NCI-H2196 (cell line): ENCODE measurements around the gene KCNAB1.

Experiments used
- DNase-seq: peaks from one replicate; lab custom pipeline; 2025; ENCODE audit not compliant: unreplicated experiment; lab: John Stamatoyannopoulos, UW

The KCNAB1 gene

DNA sequence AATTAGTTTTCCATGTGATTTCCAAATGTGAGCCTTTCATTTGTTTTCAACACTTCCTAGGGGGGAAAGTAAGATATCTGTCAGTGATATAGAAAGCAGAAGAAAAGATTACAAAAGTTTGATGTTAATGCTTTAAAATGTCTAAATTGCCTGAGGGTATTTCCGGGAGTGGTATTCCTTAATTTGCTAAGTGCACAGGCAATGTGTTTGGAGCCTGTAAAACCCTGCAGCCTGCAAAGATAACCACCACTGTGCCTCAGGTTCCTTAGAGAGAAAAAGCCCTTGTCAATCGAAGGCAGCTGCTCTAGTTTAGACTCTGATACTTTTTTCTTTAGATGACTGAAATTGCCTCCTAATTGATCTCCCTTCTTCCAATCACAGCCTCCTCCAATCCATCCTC is 279.7 kb downstream of the KCNAB1 start:
- DNase-seq: no peak

- no peak for DNase-seq
These were observed 280.4 kb downstream of the KCNAB1 start for GRCh38 chr3:156400735-156401134.

DNA sequence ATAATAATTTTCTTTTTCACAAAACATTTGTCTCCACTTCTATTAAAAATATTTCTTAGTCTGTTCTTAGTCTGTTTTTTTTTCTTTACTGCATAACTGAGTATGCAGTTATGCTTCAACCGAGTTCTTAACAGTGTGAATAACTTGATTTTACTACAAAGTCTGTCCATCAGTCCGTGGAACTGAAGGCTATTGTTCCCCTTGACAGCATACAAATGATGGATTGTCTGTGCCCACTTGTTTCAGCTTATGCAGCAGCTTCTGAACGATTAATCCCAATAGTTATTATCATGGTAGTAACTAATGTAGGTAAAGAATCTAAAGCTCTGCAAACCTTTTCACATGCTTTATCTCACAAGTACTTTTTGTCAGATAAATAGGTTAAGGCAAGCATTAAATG is 283.8 kb downstream of the KCNAB1 start:
- no peak for DNase-seq

GRCh38 chr3:156406393-156406792 is 286.0 kb downstream of the KCNAB1 start:
- no peak for DNase-seq

DNA sequence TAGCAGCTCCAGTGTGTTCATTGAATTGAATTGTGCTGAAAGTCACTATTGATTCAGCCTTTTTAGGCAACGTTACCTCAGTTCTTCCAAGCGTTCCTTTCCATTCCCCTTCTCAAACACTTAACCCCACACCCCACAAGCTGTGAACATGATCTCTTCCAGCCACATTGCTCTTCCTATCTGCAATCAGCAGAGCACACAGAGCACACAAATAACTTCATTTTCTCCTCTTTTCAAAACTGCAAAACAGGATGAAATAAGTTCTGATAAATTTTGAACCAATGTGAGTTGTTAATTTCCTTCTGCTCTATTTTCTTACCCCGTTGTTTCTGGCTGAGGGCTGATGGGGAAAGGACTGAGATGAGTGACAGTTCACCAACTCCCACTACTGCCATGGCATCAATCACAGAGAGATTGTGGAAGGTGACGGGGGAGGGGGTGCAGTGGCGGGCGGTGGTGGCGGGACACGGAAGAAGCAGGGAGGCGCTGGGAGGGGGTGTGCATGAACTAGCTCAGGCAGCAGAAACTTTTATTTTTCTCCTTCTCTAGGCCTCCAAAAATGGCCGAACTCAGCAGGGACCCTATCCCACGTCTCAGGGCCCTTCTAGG is 287.3 kb downstream of the KCNAB1 start:
- DNase-seq: no peak

GRCh38 chr3:156409694-156410093 is 289.3 kb downstream of the KCNAB1 start:
- DNase-seq: no peak

GRCh38 chr3:156412600-156412999 is 292.2 kb downstream of the KCNAB1 start:
- no peak for DNase-seq

- no peak for DNase-seq
These were observed 293.0 kb downstream of the KCNAB1 start for GRCh38 chr3:156413293-156413892.

GRCh38 chr3:156416846-156417558 is 296.6 kb downstream of the KCNAB1 start:
- DNase-seq: no peak

- no peak for DNase-seq
These were observed 297.3 kb downstream of the KCNAB1 start for GRCh38 chr3:156417559-156418132.

DNA sequence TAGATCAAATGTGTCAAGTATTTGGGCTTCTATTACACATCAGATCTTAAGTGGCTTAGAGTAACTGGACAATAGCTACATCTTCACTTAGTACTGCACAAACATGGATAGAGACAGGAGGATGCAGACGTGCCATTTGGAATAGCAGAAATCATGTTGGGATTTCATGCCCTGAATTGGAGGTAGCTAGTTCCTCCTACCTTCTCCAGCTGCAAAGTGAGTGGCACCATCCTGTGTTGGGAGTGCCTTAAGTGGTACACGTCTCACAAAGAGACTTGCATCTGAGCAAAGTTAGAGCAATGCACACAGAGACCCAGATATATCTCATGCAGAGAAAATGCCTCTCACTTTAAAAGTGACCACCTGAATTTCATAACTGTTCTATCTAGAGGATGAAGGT is 298.1 kb downstream of the KCNAB1 start:
- no peak for DNase-seq

DNA sequence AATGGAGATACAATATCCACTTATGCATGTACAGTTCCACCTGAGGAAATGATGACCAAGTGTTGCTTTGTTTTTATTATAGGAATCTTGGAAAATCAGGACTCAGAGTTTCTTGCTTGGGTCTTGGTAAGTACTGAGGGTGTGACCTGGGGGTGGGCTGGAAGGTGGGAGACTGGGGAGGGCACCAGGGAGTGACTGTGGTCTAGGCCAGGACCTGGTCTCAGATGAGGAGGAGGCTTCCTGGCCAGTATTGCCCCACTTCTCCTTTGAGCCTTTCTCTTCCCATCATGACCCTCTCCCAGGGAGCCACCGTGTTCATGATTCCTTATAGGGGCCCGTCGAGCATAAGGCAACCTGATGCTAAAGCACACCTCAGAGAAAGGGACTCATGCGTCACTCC is 301.2 kb downstream of the KCNAB1 start:
- no peak for DNase-seq

DNA sequence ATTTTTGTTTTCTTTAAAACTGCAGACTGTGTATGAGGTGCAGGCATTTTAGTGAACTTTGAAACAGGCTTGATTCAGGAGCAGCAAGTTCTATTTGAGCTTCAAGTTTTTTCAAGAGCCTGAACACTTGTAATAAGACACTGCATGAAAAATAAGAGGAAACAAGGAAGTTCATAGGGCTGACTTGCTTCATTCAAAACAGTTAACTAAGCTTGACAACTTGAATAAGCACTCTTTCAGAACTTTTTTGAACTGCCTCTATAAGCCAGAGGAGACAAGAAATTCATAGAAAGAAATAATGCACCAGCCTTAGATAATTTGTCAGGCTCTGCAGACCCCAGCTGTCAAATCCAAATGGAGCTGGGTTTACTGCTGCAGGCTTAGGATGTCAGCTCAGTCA is 304.4 kb downstream of the KCNAB1 start:
- no peak for DNase-seq

DNA sequence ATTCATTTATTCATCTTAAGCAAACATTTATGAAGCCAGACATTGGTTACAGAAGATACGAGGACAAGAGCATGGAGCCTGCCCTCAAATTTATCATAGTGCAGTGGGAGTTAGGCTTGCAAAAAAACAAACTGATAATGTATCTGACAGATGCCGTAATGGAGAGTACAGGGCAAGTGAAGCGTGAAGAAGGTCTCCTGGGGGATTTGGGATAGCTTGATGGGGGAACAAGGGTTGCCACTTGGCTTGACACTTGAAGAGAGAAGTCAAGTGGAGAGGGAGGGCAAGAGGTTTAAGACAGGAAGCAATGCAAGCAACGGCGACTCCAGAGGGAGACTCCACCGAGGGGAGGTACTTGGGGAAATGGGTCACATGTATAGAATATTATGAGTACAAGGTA is 305.3 kb downstream of the KCNAB1 start:
- no peak for DNase-seq

DNA sequence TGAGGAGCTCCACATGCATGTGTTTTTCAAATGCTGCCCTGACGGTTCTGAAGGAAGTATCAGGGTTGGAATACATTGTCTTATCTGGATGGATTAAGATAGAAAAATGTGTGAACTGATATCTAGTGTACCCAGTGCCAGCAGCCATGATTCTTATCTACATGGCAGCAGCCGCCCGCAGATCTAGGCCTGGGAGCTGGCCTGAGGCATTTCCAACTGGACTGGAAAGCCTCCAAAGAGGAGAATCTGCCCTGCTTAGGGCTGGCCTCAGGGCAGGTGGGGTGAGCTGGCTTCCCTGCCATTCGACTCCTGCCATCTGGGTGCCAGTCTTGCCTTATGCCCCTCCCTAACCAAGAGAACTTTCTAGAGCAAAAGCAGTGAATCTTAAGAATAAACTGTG is 308.7 kb downstream of the KCNAB1 start:
- no peak for DNase-seq

- no peak for DNase-seq
These were observed 311.2 kb downstream of the KCNAB1 start for GRCh38 chr3:156431334-156432124.

- no peak for DNase-seq
These were observed 312.2 kb downstream of the KCNAB1 start for GRCh38 chr3:156432563-156432962.

- no peak for DNase-seq
These were observed 312.8 kb downstream of the KCNAB1 start for GRCh38 chr3:156433138-156433537.

DNA sequence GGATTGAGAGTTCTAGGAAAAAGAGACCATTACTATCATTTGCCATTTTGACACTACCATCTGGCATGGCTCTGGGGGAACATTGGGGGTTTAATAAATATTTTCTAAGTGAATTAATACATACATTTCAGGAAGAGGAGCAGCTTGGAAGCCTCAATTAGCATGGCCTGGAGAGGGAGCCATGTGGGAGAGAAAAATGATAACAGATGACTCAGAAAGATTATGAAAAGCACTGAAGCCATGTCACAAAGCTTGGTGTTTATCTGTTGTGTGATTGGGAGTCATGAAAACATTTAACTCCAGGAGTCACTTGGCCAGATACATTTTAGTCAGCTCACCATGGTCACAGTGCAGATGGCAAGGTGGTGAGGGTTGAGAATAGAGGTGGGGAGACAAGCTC is 313.5 kb downstream of the KCNAB1 start:
- no peak for DNase-seq

- no peak for DNase-seq
These were observed 314.5 kb downstream of the KCNAB1 start for GRCh38 chr3:156434921-156435320.

GRCh38 chr3:156443079-156443478 is 322.7 kb downstream of the KCNAB1 start:
- DNase-seq: no peak
